Endodermal cell (in vitro differentiated cells): ENCODE results near the gene LONP1. TPM values are rescaled to one million over a fixed set of nuclear protein-coding genes. Genes with fewer than 3 reads are reported as not detected.

Experiments used
- DNase-seq: peaks from one replicate; pipeline ENCODE4 v3.0.0-alpha.2; 2017
- H3K27ac ChIP-seq: 2 replicates; pipeline ENCODE4 v1.5.1; 2013; ENCODE audit warnings: mild to moderate bottlenecking, low read depth, low read length, moderate library complexity
- H3K27me3 ChIP-seq: 2 replicates; pipeline ENCODE4 v1.6.1; 2013; ENCODE audit warnings: mild to moderate bottlenecking, low read length, moderate library complexity; ENCODE audit not compliant: insufficient read depth, control insufficient read depth, poor library complexity, severe bottlenecking
- H3K36me3 ChIP-seq: 2 replicates; pipeline ENCODE4 v1.7.0; 2013; ENCODE audit warnings: mild to moderate bottlenecking, low read length, moderate library complexity; ENCODE audit not compliant: control insufficient read depth, insufficient read depth
- H3K4me1 ChIP-seq: one replicate; pipeline ENCODE4 v1.7.0; 2013; ENCODE audit warnings: low read length; ENCODE audit not compliant: control insufficient read depth, insufficient read depth
- H3K4me3 ChIP-seq: 2 replicates; pipeline ENCODE4 v1.5.1; 2013; ENCODE audit warnings: mild to moderate bottlenecking, low read length, moderate library complexity
- H3K9ac ChIP-seq: 2 replicates; pipeline ENCODE4 v1.6.1; 2013; ENCODE audit warnings: mild to moderate bottlenecking, low read length, moderate library complexity; ENCODE audit not compliant: poor library complexity, severe bottlenecking; ENCODE audit errors: extremely low read depth
- H3K9me3 ChIP-seq: 2 replicates; pipeline ENCODE4 v1.6.1; 2013; ENCODE audit warnings: mild to moderate bottlenecking, low read length, moderate library complexity; ENCODE audit not compliant: control insufficient read depth
- H3K27ac Mint-ChIP-seq: 2 replicates; pipeline ENCODE4 v1.8.0; 2020; ENCODE audit warnings: mixed read lengths
- H3K27me3 Mint-ChIP-seq: 2 replicates; pipeline ENCODE4 v1.8.0; 2021; ENCODE audit warnings: mild to moderate bottlenecking, mixed read lengths; ENCODE audit not compliant: insufficient read depth
- H3K36me3 Mint-ChIP-seq: 2 replicates; pipeline ENCODE4 v1.8.0; 2020; ENCODE audit warnings: low read depth, mixed read lengths
- H3K4me1 Mint-ChIP-seq: 2 replicates; pipeline ENCODE4 v1.8.0; 2020; ENCODE audit warnings: mixed read lengths
- H3K4me3 Mint-ChIP-seq: 2 replicates; pipeline ENCODE4 v1.8.0; 2020; ENCODE audit warnings: mild to moderate bottlenecking, moderate library complexity, mixed read lengths
- H3K9me3 Mint-ChIP-seq: 2 replicates; pipeline ENCODE4 v1.8.0; 2020; ENCODE audit warnings: mild to moderate bottlenecking, mixed read lengths
- WGBS, 2 experiments: methylation state at CpG; one replicate each; pipeline versions ENCODE4 v1.1.5 to v1.1.7; 2013; ENCODE audit warnings: missing lambda C conversion rate in 2 of 2, mixed read lengths in 1 of 2; ENCODE audit not compliant: insufficient coverage in 1 of 2, insufficient read length in 1 of 2; 5-methylcytosine and 5-hydroxymethylcytosine counted together
- total RNA-seq, 2 donors: library from RNA; stranded (reverse); fragmentation: NEBNext Ultra II Directional in 1 of 2; extraction: Animal tissue kit (Norgen Biotek cat#: 25700) in 1 of 2; gene quantifications; 2 replicates in 1 of 2; 3 replicates in 1 of 2; pipeline ENCODE4 v1.2.1, GENCODE V29; 2021
- TF ChIP-seq, protein P1 (sequence below): fragments of 200-600 bp; sonication (generic); conservative IDR thresholded peaks from 2 replicates; pipeline ENCODE4 v1.5.0; 2021; ENCODE audit warnings: antibody characterized with exemption, mild to moderate bottlenecking

The LONP1 gene
- total RNA-seq, 2 donors from 2014 or later = 97.1 to 109 TPM

DNA sequence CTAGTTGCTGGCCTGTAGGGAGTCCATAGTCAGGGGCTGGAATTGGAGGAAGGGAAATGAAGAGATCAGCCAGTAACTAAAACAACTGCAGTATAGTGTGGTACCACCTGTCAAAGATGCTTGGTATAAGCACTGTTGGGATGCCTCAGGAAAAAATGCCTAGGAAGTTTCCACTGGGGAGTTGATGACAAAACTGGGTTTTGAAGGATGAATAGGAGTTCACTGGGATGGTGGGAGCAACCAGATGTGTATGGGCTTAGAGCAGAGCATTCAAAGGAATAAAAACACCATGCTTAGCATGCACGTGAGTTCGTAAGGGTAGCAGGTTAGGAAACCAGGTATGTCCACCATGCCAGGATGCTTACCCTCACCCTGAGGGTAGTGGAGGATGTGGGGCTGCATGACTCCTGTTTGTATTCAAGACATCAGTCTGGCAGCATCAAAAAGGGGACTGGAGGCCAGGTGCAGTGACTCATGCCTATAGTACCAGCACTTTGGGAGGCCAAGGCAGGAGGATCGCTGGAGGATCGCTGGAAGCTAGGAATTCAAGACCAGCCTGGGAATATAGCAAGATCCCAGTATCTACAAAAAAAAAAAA, 7.6 kb upstream of the LONP1 start:
- H3K9me3 Mint-ChIP-seq = peaks cover 3% of the 10 kb centered on the region
- no peaks in the 10 kb centered on the region for H3K36me3 Mint-ChIP-seq
- no peaks in the 10 kb centered on the region for H3K4me1 Mint-ChIP-seq
- TF ChIP-seq, protein P1, sequence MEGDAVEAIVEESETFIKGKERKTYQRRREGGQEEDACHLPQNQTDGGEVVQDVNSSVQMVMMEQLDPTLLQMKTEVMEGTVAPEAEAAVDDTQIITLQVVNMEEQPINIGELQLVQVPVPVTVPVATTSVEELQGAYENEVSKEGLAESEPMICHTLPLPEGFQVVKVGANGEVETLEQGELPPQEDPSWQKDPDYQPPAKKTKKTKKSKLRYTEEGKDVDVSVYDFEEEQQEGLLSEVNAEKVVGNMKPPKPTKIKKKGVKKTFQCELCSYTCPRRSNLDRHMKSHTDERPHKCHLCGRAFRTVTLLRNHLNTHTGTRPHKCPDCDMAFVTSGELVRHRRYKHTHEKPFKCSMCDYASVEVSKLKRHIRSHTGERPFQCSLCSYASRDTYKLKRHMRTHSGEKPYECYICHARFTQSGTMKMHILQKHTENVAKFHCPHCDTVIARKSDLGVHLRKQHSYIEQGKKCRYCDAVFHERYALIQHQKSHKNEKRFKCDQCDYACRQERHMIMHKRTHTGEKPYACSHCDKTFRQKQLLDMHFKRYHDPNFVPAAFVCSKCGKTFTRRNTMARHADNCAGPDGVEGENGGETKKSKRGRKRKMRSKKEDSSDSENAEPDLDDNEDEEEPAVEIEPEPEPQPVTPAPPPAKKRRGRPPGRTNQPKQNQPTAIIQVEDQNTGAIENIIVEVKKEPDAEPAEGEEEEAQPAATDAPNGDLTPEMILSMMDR = no peak
- H3K4me3 Mint-ChIP-seq = no peak overlapping the region
- no peak overlapping the region for H3K27ac ChIP-seq
- H3K9ac ChIP-seq = no peak overlapping the region
- no peak overlapping the region for H3K4me3 ChIP-seq
- H3K36me3 ChIP-seq = no peaks in the 10 kb centered on the region
- H3K4me1 ChIP-seq = no peaks in the 10 kb centered on the region
- peaks cover 10% of the 10 kb centered on the region for H3K27me3 Mint-ChIP-seq
- WGBS, 2 experiments = 80 to 87% methylated on average over 2 to 4 of the region's 4 CpGs
- H3K27ac Mint-ChIP-seq = no peak overlapping the region
- peaks cover 5% of the 10 kb centered on the region for H3K9me3 ChIP-seq
- no peaks in the 10 kb centered on the region for H3K27me3 ChIP-seq
- no peak for DNase-seq

DNA sequence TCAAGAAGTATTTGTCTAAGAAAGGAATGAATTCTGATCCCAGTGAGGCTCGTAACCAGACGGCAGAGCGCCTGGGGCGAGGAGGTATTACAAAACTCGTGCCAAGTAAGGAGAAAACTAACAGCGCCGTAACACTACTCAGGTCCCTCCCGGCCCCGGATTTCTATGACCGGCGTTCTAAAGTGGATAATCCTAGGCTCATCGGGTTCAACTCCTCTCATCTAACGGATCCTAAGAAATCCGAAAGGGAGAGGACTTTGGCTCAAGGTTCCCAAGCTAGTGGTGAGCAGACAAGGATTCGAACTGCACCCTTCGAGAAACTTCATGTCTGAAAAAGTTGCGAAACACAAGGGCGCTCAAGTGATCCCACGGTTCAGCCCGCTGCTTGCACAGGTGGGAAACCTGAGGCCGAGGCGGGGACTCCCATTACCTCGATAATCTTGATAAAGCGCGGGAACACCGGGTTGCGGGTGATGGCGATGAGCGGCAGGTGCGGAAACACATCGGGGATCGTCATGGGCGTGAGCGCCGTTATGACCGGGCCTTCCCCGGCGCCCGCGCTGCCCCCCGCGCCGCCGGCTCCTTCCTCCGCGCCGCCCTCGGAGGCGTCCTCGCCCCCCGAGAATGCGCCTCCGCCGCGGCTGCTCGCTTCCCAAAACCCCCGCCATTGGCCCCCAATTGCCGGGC, 529 bp downstream of the LONP1 start:
- 1% methylated on average over 27 to 58 of the region's 58 CpGs for WGBS, 2 experiments
- H3K27me3 Mint-ChIP-seq = no peaks in the 10 kb centered on the region
- no peaks in the 10 kb centered on the region for H3K27me3 ChIP-seq
- H3K36me3 ChIP-seq = peaks cover 16% of the 10 kb centered on the region
- peak; percentile 61 for DNase-seq
- no peaks in the 10 kb centered on the region for H3K9me3 ChIP-seq
- H3K27ac Mint-ChIP-seq = peak overlapping the region; percentile 98
- TF ChIP-seq, protein P1 = no peak
- peaks cover 3% of the 10 kb centered on the region for H3K4me1 ChIP-seq
- peak overlapping the region; percentile 94 for H3K4me3 ChIP-seq
- peak overlapping the region; percentile 88 for H3K4me3 Mint-ChIP-seq
- H3K36me3 Mint-ChIP-seq = peaks cover 12% of the 10 kb centered on the region
- H3K9me3 Mint-ChIP-seq = no peaks in the 10 kb centered on the region
- peak overlapping the region; percentile 88 for H3K9ac ChIP-seq
- peak overlapping the region; percentile 94 for H3K27ac ChIP-seq
- H3K4me1 Mint-ChIP-seq = peaks cover 10% of the 10 kb centered on the region

DNA sequence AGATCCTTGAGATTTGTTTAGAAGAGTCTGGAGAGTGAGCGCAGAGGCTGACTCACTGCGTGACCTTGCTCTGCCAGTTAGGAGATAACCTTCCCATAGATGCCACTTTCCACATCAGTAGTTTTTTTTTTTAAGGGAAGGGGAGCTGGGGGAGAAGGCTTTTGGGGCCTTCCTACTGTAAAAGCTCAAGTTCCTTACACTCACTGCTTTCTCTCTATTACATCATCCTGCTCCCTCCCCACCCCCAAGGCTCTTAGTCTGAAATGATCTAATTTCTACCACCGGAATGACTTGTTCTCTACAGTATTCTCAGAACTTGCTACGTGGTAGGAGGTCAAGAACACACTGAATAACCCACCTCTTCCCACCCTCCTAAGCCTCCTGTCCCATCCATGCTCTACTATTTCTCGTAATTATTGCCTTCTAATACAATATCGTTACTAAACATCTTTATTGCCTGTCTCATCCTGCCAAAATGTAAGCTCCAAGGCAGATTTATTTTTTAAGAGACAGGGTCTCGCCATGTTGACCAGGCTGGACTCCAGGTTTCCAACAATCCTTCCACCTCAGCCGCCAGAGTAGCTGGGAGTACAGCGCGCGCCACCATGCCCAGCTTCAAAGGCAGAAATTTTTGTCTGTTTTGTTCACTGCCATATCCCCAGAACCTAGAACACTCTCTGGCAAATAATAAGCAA, 1.2 kb downstream of the LONP1 start:
- Mint-ChIP-seq H3K27ac (peak overlapping the region; percentile 95), H3K36me3 (peaks cover 16% of the 10 kb centered on the region), H3K4me3 (peak overlapping the region; percentile 88), H3K9me3 (no peaks in the 10 kb centered on the region), H3K4me1 (peaks cover 10% of the 10 kb centered on the region), H3K27me3 (no peaks in the 10 kb centered on the region)
- 15 to 27% methylated on average over 9 to 10 of the region's 11 CpGs for WGBS, 2 experiments
- H3K9me3 ChIP-seq = no peaks in the 10 kb centered on the region
- H3K27me3 ChIP-seq = no peaks in the 10 kb centered on the region
- peak overlapping the region; percentile 88 for H3K9ac ChIP-seq
- H3K27ac ChIP-seq = no peak overlapping the region
- TF ChIP-seq, protein P1 = no peak
- H3K36me3 ChIP-seq = peaks cover 21% of the 10 kb centered on the region
- peak overlapping the region; percentile 94 for H3K4me3 ChIP-seq
- peaks cover 3% of the 10 kb centered on the region for H3K4me1 ChIP-seq
- DNase-seq = no peak
